Naive B cell (primary cell): ENCODE results near the gene ADH4. TPM values are rescaled to one million over a fixed set of nuclear protein-coding genes. Genes with fewer than 3 reads are reported as not detected.
"Not testable (repeated sequence)": the region's sequence is repeated elsewhere in the genome, so short reads cannot be mapped to it uniquely, and the experiment has no call there.

Source experiments
- ATAC-seq, 2 donors: fragments of 150-1000 bp; cut with Tn5 transposase; 2 replicates each; pipeline ENCODE4 v1.10.0; 2021; ENCODE audit warnings: low read depth in 2 of 2, mild to moderate bottlenecking in 2 of 2, moderate library complexity in 2 of 2
- DNase-seq: peaks from one replicate; pipeline ENCODE4 v3.0.0; 2022
- H3K27ac Mint-ChIP-seq, 6 donors: one replicate each; pipeline ENCODE4 v1.8.0; 2020 to 2022; ENCODE audit warnings: mild to moderate bottlenecking in 6 of 6, mixed read lengths in 6 of 6, moderate library complexity in 5 of 6, inconsistent platforms in 2 of 6
- H3K27me3 Mint-ChIP-seq, 3 donors: one replicate each; pipeline ENCODE4 v1.8.0; 2021 to 2022; ENCODE audit warnings: mixed read lengths in 3 of 3, mild to moderate bottlenecking in 1 of 3
- H3K36me3 Mint-ChIP-seq, 2 donors: one replicate each; pipeline ENCODE4 v1.8.0; 2020 to 2022; ENCODE audit warnings: mixed read lengths in 2 of 2, inconsistent platforms in 1 of 2, mild to moderate bottlenecking in 1 of 2
- H3K4me1 Mint-ChIP-seq, 3 donors: one replicate each; pipeline ENCODE4 v1.8.0; 2020 to 2022; ENCODE audit warnings: mixed read lengths in 3 of 3, inconsistent platforms in 1 of 3, mild to moderate bottlenecking in 1 of 3, moderate library complexity in 1 of 3
- H3K4me3 Mint-ChIP-seq, 8 donors: one replicate each; pipeline ENCODE4 v1.8.0; 2020 to 2022; ENCODE audit warnings: mild to moderate bottlenecking in 8 of 8, mixed read lengths in 8 of 8, moderate library complexity in 8 of 8, inconsistent platforms in 2 of 8
- H3K9me3 Mint-ChIP-seq, 7 donors: one replicate each; pipeline ENCODE4 v1.8.0; 2020 to 2022; ENCODE audit warnings: mixed read lengths in 7 of 7, mild to moderate bottlenecking in 5 of 7, inconsistent platforms in 2 of 7, moderate library complexity in 1 of 7
- polyA plus RNA-seq, 6 donors: library from polyadenylated mRNA; unstranded; fragments of 300-500 nt; fragmentation: Illumina TruSeq; gene quantifications; one replicate each; pipeline ENCODE4 v1.2.3, GENCODE V29; 2021; ENCODE audit warnings: low read depth in 6 of 6

Gene ADH4
- polyA plus RNA-seq, 6 donors from 2014 or later: not detected

DNA sequence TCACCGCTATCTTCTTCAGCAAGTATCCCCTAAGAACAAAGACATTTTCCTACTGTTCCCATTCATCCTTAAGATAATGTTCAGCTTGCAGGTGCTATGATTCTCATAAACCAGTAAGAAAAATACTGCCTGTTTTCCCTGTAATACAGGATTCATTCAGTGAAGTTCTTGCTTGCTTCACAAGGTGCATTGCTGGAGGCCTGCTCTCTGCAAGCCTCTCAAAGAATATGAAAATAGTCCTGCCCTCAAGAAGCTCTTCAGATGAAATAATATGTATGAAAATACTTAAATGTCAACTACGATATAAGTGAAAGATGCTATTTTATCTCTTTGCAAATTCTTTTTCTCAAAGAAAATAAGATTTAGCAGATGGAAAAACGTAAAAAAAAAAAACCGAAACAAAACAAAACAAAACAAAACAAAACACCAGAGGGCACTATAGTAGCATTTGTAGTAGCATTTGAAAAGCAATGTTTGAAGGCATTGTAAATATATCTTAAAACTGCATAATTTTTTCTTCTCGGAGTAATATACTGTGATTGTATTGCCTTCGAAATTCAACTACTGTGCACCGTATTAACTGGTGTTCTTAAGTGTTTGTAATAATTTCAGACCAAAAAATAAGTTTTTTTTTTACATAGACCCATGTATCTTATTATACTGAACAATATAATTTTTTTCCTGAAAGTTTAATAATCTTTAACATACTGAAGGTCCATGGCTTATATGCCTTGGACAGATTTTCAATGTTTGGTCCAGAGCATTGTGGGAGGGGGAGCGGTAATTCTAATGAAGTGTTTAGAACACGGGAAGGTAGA is 26.0 kb downstream of the ADH4 start:
- H3K9me3 Mint-ChIP-seq: peaks cover 0 to 5% (median 0%) of the 10 kb centered on the region in 7 donors
- DNase-seq: no peak
- ATAC-seq: no peak
- no peaks in the 10 kb centered on the region for H3K27me3 Mint-ChIP-seq
- no peaks in the 10 kb centered on the region for H3K36me3 Mint-ChIP-seq
- H3K4me1 Mint-ChIP-seq: no peaks in the 10 kb centered on the region
- no peak overlapping the region for H3K4me3 Mint-ChIP-seq
- peak overlapping the region in 1 of 6 donors; percentile 57 for H3K27ac Mint-ChIP-seq

- ATAC-seq, H3K9me3 Mint-ChIP-seq, H3K36me3 Mint-ChIP-seq, DNase-seq, H3K27me3 Mint-ChIP-seq, H3K4me3 Mint-ChIP-seq, H3K4me1 Mint-ChIP-seq, H3K27ac Mint-ChIP-seq: not testable (repeated sequence)
Observed at GRCh38 chr4:99117122-99117841, 26.8 kb downstream of the ADH4 start.

DNA sequence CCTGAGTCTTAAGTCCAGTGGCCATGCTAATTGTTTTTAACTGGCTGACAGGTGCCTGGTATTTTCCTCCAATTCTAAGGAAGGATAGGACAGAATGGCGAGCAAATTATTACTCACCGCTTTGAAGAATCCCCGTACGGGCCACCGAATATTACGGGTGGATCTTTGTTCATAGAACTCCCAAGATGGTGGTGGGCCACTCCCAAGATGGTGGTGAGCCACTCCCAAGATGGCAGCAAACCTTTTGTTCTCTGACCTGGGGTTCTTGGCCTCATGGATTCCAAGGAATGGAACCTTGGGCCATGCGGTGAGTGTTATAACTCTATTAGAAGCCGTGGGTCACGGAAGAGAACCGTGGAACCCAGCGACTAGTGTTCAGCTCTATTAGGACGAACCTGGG is 34.8 kb downstream of the ADH4 start:
- DNase-seq, H3K36me3 Mint-ChIP-seq, H3K27me3 Mint-ChIP-seq, H3K27ac Mint-ChIP-seq, H3K9me3 Mint-ChIP-seq, H3K4me3 Mint-ChIP-seq, ATAC-seq: not testable (repeated sequence)
- H3K4me1 Mint-ChIP-seq: peaks cover 0 to 12% (median 4%) of the 10 kb centered on the region in 3 donors

- Mint-ChIP-seq H3K9me3 (peaks cover 0 to 2% (median 0%) of the 10 kb centered on the region in 7 donors), H3K27ac (peak overlapping the region in 1 of 6 donors; percentile 25), H3K27me3 (no peaks in the 10 kb centered on the region), H3K4me3 (no peak overlapping the region), H3K4me1 (peaks cover 0 to 9% (median 4%) of the 10 kb centered on the region in 3 donors), H3K36me3 (peaks cover 0 to 4% of the 10 kb centered on the region in 2 donors)
- ATAC-seq: no peak
- DNase-seq: no peak
Observed at GRCh38 chr4:99104153-99104552, 39.9 kb downstream of the ADH4 start.

GRCh38 chr4:99103166-99103565 is 40.9 kb downstream of the ADH4 start:
- H3K9me3 Mint-ChIP-seq: no peaks in the 10 kb centered on the region
- H3K4me1 Mint-ChIP-seq: peaks cover 0 to 4% (median 1%) of the 10 kb centered on the region in 3 donors
- H3K4me3 Mint-ChIP-seq: no peak overlapping the region
- peaks cover 0 to 4% of the 10 kb centered on the region in 2 donors for H3K36me3 Mint-ChIP-seq
- peaks cover 0 to 7% (median 0%) of the 10 kb centered on the region in 3 donors for H3K27me3 Mint-ChIP-seq
- ATAC-seq: no peak
- no peak for DNase-seq
- H3K27ac Mint-ChIP-seq: no peak overlapping the region

DNA sequence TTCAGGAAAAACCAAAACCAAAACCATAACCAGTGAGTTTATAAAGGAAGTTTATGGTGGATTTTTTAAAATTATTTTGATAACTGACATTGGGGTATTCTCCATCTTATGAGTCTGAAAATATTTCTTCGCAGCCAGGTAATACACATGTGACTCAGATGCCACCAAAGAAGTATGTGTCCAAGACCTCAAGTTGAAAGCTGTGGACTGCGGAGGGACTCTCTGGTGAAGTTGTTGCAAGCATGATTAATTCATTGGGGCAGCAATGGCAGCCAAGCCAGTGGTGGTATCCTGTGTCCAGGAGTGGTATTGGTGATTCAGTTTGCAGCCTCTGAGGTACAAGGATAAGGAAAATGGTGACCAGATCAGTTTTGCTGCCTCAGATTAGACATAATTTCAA is 41.5 kb downstream of the ADH4 start:
- H3K9me3 Mint-ChIP-seq: no peaks in the 10 kb centered on the region
- H3K36me3 Mint-ChIP-seq: peaks cover 0 to 4% of the 10 kb centered on the region in 2 donors
- no peak for ATAC-seq
- DNase-seq: no peak
- H3K4me3 Mint-ChIP-seq: no peak overlapping the region
- H3K27ac Mint-ChIP-seq: no peak overlapping the region
- H3K4me1 Mint-ChIP-seq: peaks cover 0 to 4% (median 1%) of the 10 kb centered on the region in 3 donors
- peaks cover 0 to 7% (median 0%) of the 10 kb centered on the region in 3 donors for H3K27me3 Mint-ChIP-seq

DNA sequence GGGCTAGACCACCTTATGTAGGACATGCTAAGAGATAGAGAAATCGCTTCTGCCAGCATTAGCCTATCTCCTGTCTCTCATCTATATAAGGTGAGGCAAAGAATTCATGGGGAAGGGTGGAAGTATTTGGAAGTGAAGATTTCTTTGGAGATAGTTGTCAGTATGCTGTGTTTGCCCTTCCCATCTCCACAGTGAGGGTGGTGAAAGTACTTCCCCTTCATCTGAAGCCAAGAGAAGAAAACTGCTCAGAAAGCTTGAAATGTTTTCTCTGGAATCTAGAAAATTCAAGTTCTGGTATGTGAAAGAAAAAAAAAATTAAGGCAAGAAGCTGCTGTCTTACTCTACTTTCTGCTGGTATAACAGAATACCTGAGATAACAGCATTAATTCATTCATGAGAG is 43.2 kb downstream of the ADH4 start:
- DNase-seq (no peak), ATAC-seq (no peak)
- H3K4me3 Mint-ChIP-seq: no peak overlapping the region
- H3K4me1 Mint-ChIP-seq: peaks cover 0 to 9% (median 1%) of the 10 kb centered on the region in 3 donors
- peaks cover 0 to 4% of the 10 kb centered on the region in 2 donors for H3K36me3 Mint-ChIP-seq
- peaks cover 0 to 7% (median 6%) of the 10 kb centered on the region in 3 donors for H3K27me3 Mint-ChIP-seq
- H3K9me3 Mint-ChIP-seq: no peaks in the 10 kb centered on the region
- H3K27ac Mint-ChIP-seq: no peak overlapping the region

GRCh38 chr4:99099814-99100213 is 44.3 kb downstream of the ADH4 start:
- H3K4me3 Mint-ChIP-seq, H3K36me3 Mint-ChIP-seq, ATAC-seq, H3K9me3 Mint-ChIP-seq, H3K27me3 Mint-ChIP-seq, DNase-seq, H3K4me1 Mint-ChIP-seq, H3K27ac Mint-ChIP-seq: not testable (repeated sequence)

- Mint-ChIP-seq H3K27ac (no peak overlapping the region), H3K4me1 (peaks cover 0 to 9% (median 1%) of the 10 kb centered on the region in 3 donors), H3K27me3 (peaks cover 0 to 7% (median 6%) of the 10 kb centered on the region in 3 donors), H3K4me3 (no peak overlapping the region), H3K36me3 (peaks cover 0 to 4% of the 10 kb centered on the region in 2 donors), H3K9me3 (no peaks in the 10 kb centered on the region)
- ATAC-seq: no peak
- no peak for DNase-seq
Observed at GRCh38 chr4:99099311-99099710, 44.8 kb downstream of the ADH4 start.

- DNase-seq, H3K36me3 Mint-ChIP-seq, H3K9me3 Mint-ChIP-seq, H3K27ac Mint-ChIP-seq, ATAC-seq, H3K27me3 Mint-ChIP-seq: not testable (repeated sequence)
- H3K4me1 Mint-ChIP-seq: peaks cover 29 to 32% (median 30%) of the 10 kb centered on the region in 3 donors
- peak overlapping the region in 1 of 8 donors; percentile 97 for H3K4me3 Mint-ChIP-seq
Observed at GRCh38 chr4:99091841-99092240, 52.3 kb downstream of the ADH4 start.

GRCh38 chr4:99091216-99091575 is 52.9 kb downstream of the ADH4 start:
- no peak for ATAC-seq
- H3K4me3 Mint-ChIP-seq: peak overlapping the region in 1 of 8 donors; percentile 97
- peaks cover 0 to 6% of the 10 kb centered on the region in 2 donors for H3K36me3 Mint-ChIP-seq
- H3K27me3 Mint-ChIP-seq: no peaks in the 10 kb centered on the region
- DNase-seq: no peak
- H3K27ac Mint-ChIP-seq: no peak overlapping the region
- peaks cover 30 to 38% (median 36%) of the 10 kb centered on the region in 3 donors for H3K4me1 Mint-ChIP-seq
- H3K9me3 Mint-ChIP-seq: peaks cover 0 to 2% (median 0%) of the 10 kb centered on the region in 7 donors

DNA sequence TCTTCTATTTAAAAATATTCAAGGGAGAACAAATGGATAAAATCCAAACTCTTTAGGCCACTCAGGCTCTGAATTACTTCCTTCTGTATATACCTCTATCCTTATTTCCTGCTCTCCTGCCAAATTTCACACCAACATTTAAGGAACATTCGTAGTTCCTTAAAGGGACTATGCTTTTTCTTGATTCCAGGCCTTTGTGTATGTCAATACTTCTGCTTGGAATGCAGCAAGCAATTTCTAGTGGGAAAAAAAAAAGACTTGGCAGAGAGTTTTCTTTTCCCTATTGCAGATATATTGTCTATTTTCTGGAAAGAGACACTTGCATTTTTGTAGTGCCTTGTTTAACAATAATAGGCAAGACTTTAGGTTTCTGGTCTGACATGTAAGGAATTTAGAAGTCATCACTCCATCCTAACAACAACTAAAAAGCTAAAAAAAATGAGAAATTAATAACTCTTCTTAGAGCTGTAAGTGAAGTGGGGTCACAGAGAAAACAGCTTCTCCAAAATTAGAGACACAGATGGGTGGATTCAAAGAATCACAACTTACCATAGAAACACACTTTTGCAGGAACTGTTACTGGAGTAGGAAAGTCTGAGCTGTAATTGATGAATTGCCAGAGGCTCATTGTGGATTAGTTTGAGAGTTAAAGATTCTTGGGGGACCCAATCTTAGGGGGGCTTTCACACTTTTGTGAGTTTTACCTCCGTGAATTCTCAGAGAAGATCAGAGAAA is 53.4 kb downstream of the ADH4 start:
- H3K36me3 Mint-ChIP-seq: peaks cover 0 to 6% of the 10 kb centered on the region in 2 donors
- ATAC-seq (no peak), DNase-seq (no peak)
- H3K27ac Mint-ChIP-seq: peak overlapping the region in 2 of 6 donors; percentile 77 to 90
- H3K4me3 Mint-ChIP-seq: peak overlapping the region in 7 of 8 donors; percentile 5 to 97 (median 57)
- peaks cover 31 to 42% (median 38%) of the 10 kb centered on the region in 3 donors for H3K4me1 Mint-ChIP-seq
- H3K9me3 Mint-ChIP-seq: peaks cover 0 to 2% (median 0%) of the 10 kb centered on the region in 7 donors
- H3K27me3 Mint-ChIP-seq: no peaks in the 10 kb centered on the region
